Kasumi-1 (cell line): ENCODE results near the gene ALPK3.
A peak's percentile ranks its signal among the peaks of the same experiment; 100 is the strongest.
"Not testable (repeated sequence)": the region's sequence is repeated elsewhere in the genome, so short reads cannot be mapped to it uniquely, and the experiment has no call there.

ENCODE experiments used
- DNase-seq, 2 experiments: peaks; one replicate each; lab custom pipeline; 2025; lab: John Stamatoyannopoulos, UW

ALPK3 gene

GRCh38 chr15:84874981-84875699 is 58.0 kb downstream of the ALPK3 start:
- DNase-seq = no peak

- DNase-seq = no peak
Observed at GRCh38 chr15:84876269-84876668, 59.1 kb downstream of the ALPK3 start.

DNA sequence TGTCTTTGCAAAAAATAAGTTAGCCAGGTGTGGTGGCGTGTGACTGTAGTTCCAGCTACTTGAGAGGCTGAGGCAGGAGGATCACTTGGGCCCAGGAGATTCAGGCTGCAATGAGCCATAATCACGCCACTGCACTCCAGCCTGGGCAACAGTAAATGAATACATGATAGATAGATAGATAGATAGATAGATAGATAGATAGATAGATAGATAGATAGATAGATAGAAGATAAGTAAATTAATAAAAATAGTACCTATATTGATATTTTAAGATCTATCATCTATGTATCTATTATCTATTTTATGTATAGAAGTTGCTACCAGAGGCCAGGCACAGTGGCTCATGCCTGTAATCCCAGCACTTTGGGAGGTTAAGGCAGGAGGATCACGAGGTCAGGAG is 60.5 kb downstream of the ALPK3 start:
- DNase-seq = not testable (repeated sequence)

- peak; percentile 69 to 77 for DNase-seq
Observed at GRCh38 chr15:84878504-84878903, 61.3 kb downstream of the ALPK3 start.

DNA sequence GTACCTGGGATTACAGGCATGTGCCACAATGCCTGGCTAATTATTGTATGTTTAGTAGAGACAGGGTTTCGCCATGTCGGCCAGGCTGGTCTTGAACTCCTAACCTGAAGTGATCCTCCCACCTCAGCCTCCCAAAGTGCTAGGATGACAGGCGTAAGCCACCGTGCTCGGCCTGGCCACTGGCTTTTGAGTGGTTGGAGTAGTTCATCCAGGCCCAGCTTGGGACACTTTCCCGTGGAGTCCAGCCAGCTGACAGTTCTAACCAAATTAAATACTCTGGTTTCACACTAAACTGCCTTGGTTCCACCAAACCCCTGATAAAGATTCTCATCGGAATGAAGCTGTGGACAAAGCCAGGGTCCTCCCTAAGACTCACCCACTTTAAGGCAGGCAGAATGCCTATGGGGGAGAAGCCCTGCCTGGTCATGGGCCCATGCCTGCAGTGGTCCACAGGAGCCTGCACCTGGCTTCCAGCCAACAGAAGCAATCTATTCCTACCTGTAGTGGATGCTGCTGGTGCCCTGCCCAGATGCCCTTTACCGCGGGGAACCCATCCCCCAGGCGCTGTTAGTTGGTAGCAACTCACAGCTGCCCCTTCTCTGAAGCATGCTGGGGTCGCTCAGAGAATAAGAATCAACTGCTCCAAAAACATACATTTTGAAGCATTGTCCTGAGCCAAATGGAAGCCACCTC is 62.1 kb downstream of the ALPK3 start:
- no peak for DNase-seq

DNA sequence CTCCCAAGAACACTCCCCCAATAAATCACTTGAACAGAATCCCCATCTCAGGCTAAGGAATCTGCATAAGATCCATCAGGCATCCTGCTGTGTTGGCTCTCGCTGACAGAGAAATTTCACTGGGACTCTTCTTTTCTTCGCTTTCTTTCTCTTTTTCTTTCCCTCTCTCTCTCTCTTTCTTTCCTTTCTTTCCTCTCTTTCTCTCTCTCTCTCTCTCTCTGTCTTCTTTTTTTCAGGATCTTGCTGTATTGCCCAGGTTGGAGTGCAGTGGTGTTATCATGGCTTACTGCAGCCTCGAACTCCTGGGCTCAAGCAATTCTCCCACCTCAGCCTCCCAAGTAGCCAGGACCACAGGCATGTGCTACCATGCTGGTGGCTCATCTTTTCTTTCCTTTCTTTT is 62.9 kb downstream of the ALPK3 start:
- no peak for DNase-seq

DNA sequence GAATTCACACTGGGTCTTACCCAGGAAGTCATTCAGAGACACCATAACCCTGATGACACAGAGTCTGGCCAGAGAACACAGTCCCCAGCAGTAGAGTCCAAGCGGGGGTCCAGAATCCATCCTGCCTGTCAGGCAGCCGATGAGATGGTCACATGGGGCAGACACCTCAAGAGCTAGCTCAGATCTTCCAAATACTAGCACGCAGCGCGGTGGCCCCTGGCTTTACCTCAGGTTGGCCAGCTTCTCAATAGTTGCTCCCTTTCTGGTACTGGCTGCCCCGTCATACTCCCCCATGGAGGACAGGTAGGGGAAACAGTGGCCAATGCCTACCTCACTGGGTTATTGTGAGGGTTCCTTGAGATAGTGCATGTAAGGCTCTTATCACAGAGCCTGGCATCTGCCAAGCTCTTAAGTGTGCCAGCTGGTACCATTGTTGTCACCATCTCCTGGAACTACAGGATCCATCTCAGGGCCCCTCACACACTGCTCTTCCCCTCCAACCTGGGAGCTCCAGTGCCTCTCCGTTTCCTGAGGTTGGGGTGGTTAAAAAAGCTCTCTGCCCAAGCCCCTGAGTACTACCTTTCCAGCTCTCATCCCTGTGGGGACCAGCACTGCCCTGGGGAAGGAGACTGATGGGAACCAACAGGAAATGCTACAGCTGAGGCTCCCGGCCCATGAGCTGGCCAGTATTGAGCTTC is 63.8 kb downstream of the ALPK3 start:
- DNase-seq = no peak

DNA sequence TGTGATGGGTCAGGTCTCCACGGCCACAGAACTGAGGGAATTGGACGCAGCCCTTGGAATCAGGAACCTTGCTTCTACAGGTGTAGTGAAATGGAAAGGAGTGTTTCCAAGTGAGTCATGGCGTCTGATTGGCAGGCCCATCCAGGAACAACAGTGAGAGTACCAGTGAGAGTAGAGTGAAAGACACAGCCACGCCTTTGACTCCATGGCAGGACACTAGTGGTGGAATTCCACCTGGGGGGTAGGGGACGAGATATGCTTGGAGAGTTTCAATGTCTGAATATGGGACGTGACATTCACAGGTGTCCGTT is 64.3 kb downstream of the ALPK3 start:
- DNase-seq = no peak

- DNase-seq = no peak
Observed at GRCh38 chr15:84883466-84883865, 66.3 kb downstream of the ALPK3 start.

DNA sequence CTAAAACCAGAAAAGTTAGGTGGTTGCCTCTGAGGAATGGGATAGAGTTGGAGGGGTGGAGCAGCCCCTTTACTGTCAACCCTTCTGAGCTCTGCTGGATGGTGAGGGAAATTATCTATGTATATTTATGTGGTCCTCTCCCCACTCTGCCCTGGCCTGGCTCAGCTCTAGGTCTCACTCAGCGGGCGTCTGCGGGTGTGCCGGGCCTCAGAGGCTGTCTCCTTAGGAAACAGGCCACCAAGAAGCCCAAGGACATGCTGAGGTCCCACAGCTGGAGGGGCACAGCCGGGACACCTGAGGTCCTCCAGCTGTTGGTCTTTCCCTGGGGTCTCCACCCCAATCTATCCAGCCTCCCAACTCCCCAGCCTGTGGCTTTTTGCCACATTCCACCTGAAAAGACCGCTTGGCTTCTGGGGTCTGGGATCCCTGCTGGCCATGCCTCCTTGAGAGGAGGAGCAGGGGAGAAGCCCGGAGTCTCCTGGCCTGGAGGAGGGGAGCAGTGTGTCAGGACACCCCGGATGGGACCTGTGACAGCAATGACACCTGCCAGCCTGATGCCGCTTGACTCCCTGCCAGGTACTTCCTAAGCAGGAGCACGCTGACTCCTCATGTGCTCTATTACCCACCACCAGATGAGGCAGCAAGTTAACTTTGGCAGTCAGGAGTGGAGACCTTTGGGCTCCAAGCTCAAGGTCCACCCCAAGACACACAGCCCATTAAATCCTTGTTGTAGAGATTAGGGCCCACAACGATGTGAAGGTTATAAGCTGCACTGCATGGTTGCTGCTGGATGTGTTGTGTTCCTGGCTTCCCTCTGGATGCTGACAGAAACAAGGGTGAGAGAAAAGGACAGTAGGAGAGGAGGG is 67.0 kb downstream of the ALPK3 start, which contains the start of gene SLC28A1:
Gene SLC28A1, plus strand, starts transcription at position 747 of the 866 bp plus-strand sequence. CDS start 3,099 bp downstream, outside the sequence.
- DNase-seq = no peak

GRCh38 chr15:84885801-84886200 is 68.6 kb downstream of the ALPK3 start:
- DNase-seq = no peak

GRCh38 chr15:84886211-84886983 is 69.2 kb downstream of the ALPK3 start:
- no peak for DNase-seq

DNA sequence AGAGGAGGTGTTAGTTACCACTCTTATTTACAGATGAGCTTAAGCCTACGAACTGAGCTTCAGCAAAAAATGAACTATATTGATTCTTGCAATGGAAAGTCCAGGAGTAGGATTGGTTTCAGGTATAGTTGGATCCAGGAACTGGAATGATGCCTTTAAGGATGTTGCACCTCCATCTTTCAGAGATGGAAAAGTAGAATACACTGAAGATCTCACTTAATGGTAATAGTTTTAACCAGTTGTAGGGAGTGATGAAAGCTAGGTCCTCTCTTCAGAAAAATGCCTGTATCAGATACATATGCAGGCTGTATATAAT is 69.8 kb downstream of the ALPK3 start:
- DNase-seq = no peak

DNA sequence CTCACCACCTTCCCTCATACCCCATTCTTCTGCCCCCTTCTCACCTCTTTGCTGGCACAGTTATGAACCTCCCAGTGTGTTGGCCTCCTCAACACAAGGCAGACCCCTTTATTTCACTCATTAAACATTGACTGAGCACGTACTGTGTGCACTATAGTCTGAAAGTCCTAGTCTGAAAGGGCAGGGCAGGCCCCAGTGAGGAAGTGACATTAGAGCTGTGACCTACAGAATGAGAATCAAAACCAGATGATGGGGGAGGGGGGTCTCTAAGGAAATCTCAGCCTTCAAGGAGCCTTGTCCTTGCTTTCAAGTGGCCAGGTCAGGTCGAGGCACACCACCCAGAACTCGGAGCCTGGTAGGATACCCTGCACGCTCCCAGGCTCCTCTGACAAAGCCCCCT is 70.8 kb downstream of the ALPK3 start:
- no peak for DNase-seq

- DNase-seq = no peak
Observed at GRCh38 chr15:84888639-84889038, 71.5 kb downstream of the ALPK3 start.

GRCh38 chr15:84889313-84889990 is 72.3 kb downstream of the ALPK3 start:
- no peak for DNase-seq

DNA sequence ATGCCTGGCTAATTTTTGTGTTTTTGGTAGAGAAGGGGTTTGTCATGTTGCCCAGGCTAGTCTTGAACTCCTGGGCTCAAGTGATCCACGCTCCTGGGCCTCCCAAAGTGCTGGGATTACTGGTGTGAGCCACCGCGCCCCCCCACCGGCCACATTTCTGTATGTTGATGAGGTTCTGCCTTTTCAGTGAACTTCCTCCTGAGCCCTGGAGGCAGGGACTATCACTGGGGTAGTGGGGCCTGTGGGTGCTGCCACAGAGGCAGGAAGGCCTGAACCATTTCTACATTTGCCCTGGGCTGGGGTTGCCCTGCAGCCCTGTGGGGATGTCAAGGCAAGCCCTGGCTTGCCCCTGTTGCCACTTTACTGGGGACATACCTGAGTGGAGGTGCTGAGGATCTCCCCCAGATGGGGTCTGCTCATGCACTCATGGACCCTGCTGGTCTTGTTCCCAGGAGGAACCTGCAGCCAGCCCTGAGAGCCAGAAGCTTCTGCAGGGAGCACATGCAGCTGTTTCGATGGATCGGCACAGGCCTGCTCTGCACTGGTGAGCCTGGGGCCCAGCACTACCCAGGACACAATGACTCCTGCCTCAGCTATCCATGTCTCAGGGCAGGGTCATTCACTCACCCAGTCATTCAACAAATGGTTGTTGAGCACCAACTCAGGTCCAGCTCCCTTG is 73.0 kb downstream of the ALPK3 start:
- peak in 1 of 2 experiments; percentile 3 for DNase-seq

- DNase-seq = no peak
Observed at GRCh38 chr15:84890670-84891162, 73.6 kb downstream of the ALPK3 start.

GRCh38 chr15:84891339-84891738 is 74.2 kb downstream of the ALPK3 start:
- DNase-seq = no peak

DNA sequence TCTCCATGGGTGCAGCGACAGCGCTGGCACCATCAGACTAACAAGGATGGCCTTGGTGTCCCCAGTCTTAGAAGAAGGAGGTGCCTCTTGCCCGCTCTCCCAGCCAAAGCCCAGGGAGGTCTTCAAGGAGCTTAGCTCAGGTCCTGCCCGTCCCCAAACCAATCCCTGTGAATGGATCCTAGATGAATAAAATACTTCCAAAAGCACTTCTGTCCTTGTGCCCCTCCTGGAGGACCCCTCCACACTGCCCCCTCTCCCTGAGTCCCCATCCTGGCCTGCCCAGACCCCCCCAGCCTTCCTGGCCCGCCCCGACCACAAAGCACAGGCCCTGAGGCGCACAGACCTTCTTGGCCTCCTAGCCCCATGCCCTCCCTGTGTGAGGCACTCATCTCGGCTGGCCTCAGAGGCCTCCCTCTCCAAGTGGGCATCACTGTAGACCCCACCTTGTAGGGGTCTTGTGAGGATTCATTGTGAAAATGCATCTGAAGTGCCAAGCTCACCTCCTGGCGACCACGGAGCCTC is 75.7 kb downstream of the ALPK3 start:
- no peak for DNase-seq
